ENCODE measurements around the gene TMEM135.

GRCh38 chr11:87097582-87097981, 59.8 kb downstream of the TMEM135 start:
- TF ChIP-seq CTCF (IDR thresholded peaks at IDR 0.05; ENCODE audit: low read depth, low read length, poor library complexity, severe bottlenecking) (peak; percentile 70), EZH2phosphoT487 (IDR thresholded peaks at IDR 0.05; ENCODE audit: borderline replicate concordance, low read length) (no peak)
